Fibroblast of villous mesenchyme (primary cell): ENCODE data around the gene FOXR2. TPM values are rescaled to one million over a fixed set of nuclear protein-coding genes. Genes with fewer than 3 reads are reported as not detected.

Experiments
- DNase-seq: peaks from one replicate; pipeline ENCODE4 v3.0.0-alpha.2; 2010; ENCODE audit warnings: low read depth
- H3K4me3 ChIP-seq: 2 replicates; pipeline ENCODE4 v1.5.1; 2011; ENCODE audit warnings: low read depth, mild to moderate bottlenecking, low read length
- CTCF ChIP-seq: IDR thresholded peaks from 2 replicates; pipeline ENCODE4 v1.5.1; 2012; ENCODE audit warnings: low read depth, mild to moderate bottlenecking, low read length; ENCODE audit not compliant: insufficient read depth
- total RNA-seq: library from RNA; depleted of rRNA; stranded (reverse); fragments of >200 nt; gene quantifications from 2 replicates; pipeline ENCODE4 v1.2.3, GENCODE V29; 2012

FOXR2 gene
- not detected in 2 replicates for total RNA-seq

- DNase-seq: no peak
- H3K4me3 ChIP-seq: no peak within 1 kb of the TSS
- TF ChIP-seq CTCF: no peak
These were observed at the start of gene FOXR2 for GRCh38 chrX:55623100-55623499. Gene FOXR2 (plus strand): TSS chrX:55623400. CDS start chrX:55623712, 312 bp downstream.

- no peak overlapping the region for H3K4me3 ChIP-seq
- DNase-seq: no peak
These were observed 44.1 kb upstream of the FOXR2 start for GRCh38 chrX:55579115-55579514.

GRCh38 chrX:55582447-55582846 is 40.8 kb upstream of the FOXR2 start:
- no peak overlapping the region for H3K4me3 ChIP-seq
- no peak for DNase-seq
- TF ChIP-seq CTCF: no peak

More at GRCh38 chrX:55579115-55579514, 44.1 kb upstream of the FOXR2 start:
- no peak for TF ChIP-seq CTCF

- no peak for DNase-seq
- no peak overlapping the region for H3K4me3 ChIP-seq
- no peak for TF ChIP-seq CTCF
These were observed 29.9 kb upstream of the FOXR2 start for GRCh38 chrX:55593296-55593695.

GRCh38 chrX:55593756-55594257 is 29.4 kb upstream of the FOXR2 start:
- no peak overlapping the region for H3K4me3 ChIP-seq
- no peak for TF ChIP-seq CTCF

GRCh38 chrX:55598333-55598732 is 24.9 kb upstream of the FOXR2 start:
- TF ChIP-seq CTCF: no peak
- H3K4me3 ChIP-seq: no peak overlapping the region
- no peak for DNase-seq

More at GRCh38 chrX:55593756-55594257, 29.4 kb upstream of the FOXR2 start:
- DNase-seq: no peak

- TF ChIP-seq CTCF: no peak
- DNase-seq: no peak
- no peak overlapping the region for H3K4me3 ChIP-seq
These were observed 3.7 kb upstream of the FOXR2 start for GRCh38 chrX:55619547-55619946.
